HepG2 (cell line): ENCODE data around the gene COX4I1. TPM values are rescaled to one million over a fixed set of nuclear protein-coding genes. Genes with fewer than 3 reads are reported as not detected.

ENCODE experiments used
- ARID2 ChIP-seq: sonication (generic); formaldehyde crosslinking; IDR thresholded peaks from 2 replicates; pipeline ENCODE4 v1.8.1; 2022; ENCODE audit warnings: mild to moderate bottlenecking, missing genetic modification reagents, borderline replicate concordance
- EP300 ChIP-seq, 3 experiments: sonication (generic) in 1 of 3; formaldehyde crosslinking in 1 of 3; IDR thresholded peaks; 2 replicates each; pipeline versions ENCODE4 v1.5.1 to v1.6.1; 2011 to 2020; ENCODE audit warnings: low read depth in 2 of 3, low read length in 2 of 3, borderline replicate concordance in 1 of 3, improper control_type of control experiment in 1 of 3, mild to moderate bottlenecking in 1 of 3, missing genetic modification reagents in 1 of 3, moderate library complexity in 1 of 3
- HDAC2 ChIP-seq: sonication (generic); formaldehyde crosslinking; IDR thresholded peaks from 2 replicates; pipeline ENCODE4 v1.4.0; 2020; ENCODE audit warnings: missing genetic modification reagents
- JUNB ChIP-seq: sonication (generic); formaldehyde crosslinking; IDR thresholded peaks from 2 replicates; pipeline ENCODE4 v1.8.0; 2022; ENCODE audit warnings: missing genetic modification reagents, mild to moderate bottlenecking, borderline replicate concordance
- KAT8 ChIP-seq: IDR thresholded peaks from 2 replicates; pipeline ENCODE4 v1.6.1; 2016; ENCODE audit warnings: missing genetic modification reagents, missing compliant biosample characterization
- KLF9 ChIP-seq: IDR thresholded peaks from 2 replicates; pipeline ENCODE4 v1.6.1; 2016; ENCODE audit warnings: low read depth
- PRDM4 ChIP-seq: sonication (generic); formaldehyde crosslinking; IDR thresholded peaks from 2 replicates; pipeline ENCODE4 v1.9.0; 2021; ENCODE audit warnings: missing genetic modification reagents, borderline replicate concordance
- SIX1 ChIP-seq: sonication (generic); formaldehyde crosslinking; IDR thresholded peaks from 2 replicates; pipeline ENCODE4 v1.4.0; 2020; ENCODE audit warnings: missing genetic modification reagents, borderline replicate concordance
- SMAD3 ChIP-seq: sonication (generic); formaldehyde crosslinking; IDR thresholded peaks from 2 replicates; pipeline ENCODE4 v1.4.0; 2020; ENCODE audit warnings: missing genetic modification reagents
- TARDBP ChIP-seq: sonication (generic); formaldehyde crosslinking; IDR thresholded peaks from 2 replicates; pipeline ENCODE4 v1.8.0; 2022; ENCODE audit warnings: mild to moderate bottlenecking, missing genetic modification reagents
- TBX2 ChIP-seq: sonication (generic); formaldehyde crosslinking; IDR thresholded peaks from 2 replicates; pipeline ENCODE4 v1.5.0; 2020; ENCODE audit warnings: missing genetic modification reagents, mild to moderate bottlenecking, borderline replicate concordance
- ZNF138 ChIP-seq: sonication (generic); formaldehyde crosslinking; IDR thresholded peaks from 2 replicates; pipeline ENCODE4 v1.5.0; 2020; ENCODE audit warnings: mild to moderate bottlenecking, low read depth, missing genetic modification reagents
- ZNF224 ChIP-seq: sonication (generic); formaldehyde crosslinking; IDR thresholded peaks from 2 replicates; pipeline ENCODE4 v1.5.0; 2020; ENCODE audit warnings: mild to moderate bottlenecking, missing genetic modification reagents
- ZNF225 ChIP-seq: sonication (generic); formaldehyde crosslinking; IDR thresholded peaks from 2 replicates; pipeline ENCODE4 v1.4.0; 2020; ENCODE audit warnings: mild to moderate bottlenecking, missing genetic modification reagents
- ZNF331 ChIP-seq: sonication (generic); formaldehyde crosslinking; IDR thresholded peaks from 2 replicates; pipeline ENCODE4 v1.4.0; 2020; ENCODE audit warnings: missing genetic modification reagents
- ZNF337 ChIP-seq: sonication (generic); formaldehyde crosslinking; IDR thresholded peaks from 2 replicates; pipeline ENCODE4 v1.5.1; 2020; ENCODE audit warnings: missing genetic modification reagents, low read depth, mild to moderate bottlenecking, borderline replicate concordance
- ZNF589 ChIP-seq: sonication (generic); formaldehyde crosslinking; conservative IDR thresholded peaks from 2 replicates; pipeline ENCODE4 v1.8.0; 2022; ENCODE audit warnings: mild to moderate bottlenecking, moderate library complexity, missing genetic modification reagents
- ZNF629 ChIP-seq: sonication (generic); formaldehyde crosslinking; conservative IDR thresholded peaks from 2 replicates; pipeline ENCODE4 v1.5.0; 2020; ENCODE audit warnings: missing genetic modification reagents
- polyA plus RNA-seq, 8 experiments: library from polyadenylated mRNA; depleted of rRNA in 3 of 8; stranded (reverse) in 7 of 8; unstranded in 1 of 8; fragments of >200 nt; fragmentation: Illumina TruSeq in 4 of 8; extraction: Trizol in 4 of 8; gene quantifications; 2 replicates each; pipeline versions ENCODE4 v1.2.1 to v1.2.3, GENCODE V29; 2011 to 2016; ENCODE audit warnings: low read depth in 4 of 8, missing spikeins in 1 of 8, mixed read lengths in 1 of 8; ENCODE audit not compliant: insufficient read depth in 1 of 8
- total RNA-seq, 5 experiments: library from RNA; depleted of rRNA; stranded (reverse); fragments of >200 nt; fragmentation: Illumina TruSeq; extraction: Trizol; gene quantifications; 2 replicates each; pipeline ENCODE4 v1.2.3, GENCODE V29; 2016; ENCODE audit warnings: low read depth in 1 of 5
- TF ChIP-seq, protein P1 (sequence below): sonication (generic); formaldehyde crosslinking; IDR thresholded peaks from 2 replicates; pipeline ENCODE4 v1.4.0; 2020; ENCODE audit warnings: mild to moderate bottlenecking, missing genetic modification reagents
- TF ChIP-seq, protein P2 (sequence below): sonication (generic); formaldehyde crosslinking; IDR thresholded peaks from 2 replicates; pipeline ENCODE4 v1.5.0; 2020; ENCODE audit warnings: mild to moderate bottlenecking, missing genetic modification reagents

COX4I1 gene
- total and polyA plus RNA-seq, 2 of the 13 experiments (the other 11 are each of a cell fraction or from before 2014, with no cell fraction given), result 658 to 902 TPM

- TF ChIP-seq, protein P1, sequence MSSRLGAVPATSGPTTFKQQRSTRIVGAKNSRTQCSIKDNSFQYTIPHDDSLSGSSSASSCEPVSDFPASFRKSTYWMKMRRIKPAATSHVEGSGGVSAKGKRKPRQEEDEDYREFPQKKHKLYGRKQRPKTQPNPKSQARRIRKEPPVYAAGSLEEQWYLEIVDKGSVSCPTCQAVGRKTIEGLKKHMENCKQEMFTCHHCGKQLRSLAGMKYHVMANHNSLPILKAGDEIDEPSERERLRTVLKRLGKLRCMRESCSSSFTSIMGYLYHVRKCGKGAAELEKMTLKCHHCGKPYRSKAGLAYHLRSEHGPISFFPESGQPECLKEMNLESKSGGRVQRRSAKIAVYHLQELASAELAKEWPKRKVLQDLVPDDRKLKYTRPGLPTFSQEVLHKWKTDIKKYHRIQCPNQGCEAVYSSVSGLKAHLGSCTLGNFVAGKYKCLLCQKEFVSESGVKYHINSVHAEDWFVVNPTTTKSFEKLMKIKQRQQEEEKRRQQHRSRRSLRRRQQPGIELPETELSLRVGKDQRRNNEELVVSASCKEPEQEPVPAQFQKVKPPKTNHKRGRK (CRISPR knock-in tag), result no peak; the same call in 1 of the 2 replicates
- TF ChIP-seq SIX1, result peak; percentile 99
- peak; percentile 86 for TF ChIP-seq ZNF589 (CRISPR knock-in tag)
- TF ChIP-seq ZNF225 (CRISPR knock-in tag), result peak; percentile 81; the same call in 1 of the 2 replicates
- TF ChIP-seq KLF9, result no peak
- TF ChIP-seq ZNF224, result no peak; the same call in 1 of the 2 replicates
- no peak; the same call in 1 of the 2 replicates for TF ChIP-seq ZNF337 (CRISPR knock-in tag)
- TF ChIP-seq KAT8 (CRISPR knock-in tag), result peak; percentile 90
- TF ChIP-seq TARDBP, result peak; percentile 95
- peak; percentile 91 for TF ChIP-seq TBX2 (CRISPR knock-in tag)
- TF ChIP-seq, protein P2, sequence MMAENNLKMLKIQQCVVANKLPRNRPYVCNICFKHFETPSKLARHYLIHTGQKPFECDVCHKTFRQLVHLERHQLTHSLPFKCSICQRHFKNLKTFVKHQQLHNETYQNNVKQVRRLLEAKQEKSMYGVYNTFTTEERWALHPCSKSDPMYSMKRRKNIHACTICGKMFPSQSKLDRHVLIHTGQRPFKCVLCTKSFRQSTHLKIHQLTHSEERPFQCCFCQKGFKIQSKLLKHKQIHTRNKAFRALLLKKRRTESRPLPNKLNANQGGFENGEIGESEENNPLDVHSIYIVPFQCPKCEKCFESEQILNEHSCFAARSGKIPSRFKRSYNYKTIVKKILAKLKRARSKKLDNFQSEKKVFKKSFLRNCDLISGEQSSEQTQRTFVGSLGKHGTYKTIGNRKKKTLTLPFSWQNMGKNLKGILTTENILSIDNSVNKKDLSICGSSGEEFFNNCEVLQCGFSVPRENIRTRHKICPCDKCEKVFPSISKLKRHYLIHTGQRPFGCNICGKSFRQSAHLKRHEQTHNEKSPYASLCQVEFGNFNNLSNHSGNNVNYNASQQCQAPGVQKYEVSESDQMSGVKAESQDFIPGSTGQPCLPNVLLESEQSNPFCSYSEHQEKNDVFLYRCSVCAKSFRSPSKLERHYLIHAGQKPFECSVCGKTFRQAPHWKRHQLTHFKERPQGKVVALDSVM (CRISPR knock-in tag), result peak; percentile 81
- peak; percentile 66 for TF ChIP-seq ZNF138
- peak; percentile 69 for TF ChIP-seq JUNB (CRISPR knock-in tag)
- TF ChIP-seq ZNF331 (CRISPR knock-in tag), result peak; percentile 94
- peak; percentile 93 for TF ChIP-seq HDAC2 (CRISPR knock-in tag)
- peak; percentile 91; the same call in 1 of the 2 replicates for TF ChIP-seq ARID2 (CRISPR knock-in tag)
- peak; percentile 57 for TF ChIP-seq ZNF629 (CRISPR knock-in tag)
- TF ChIP-seq PRDM4 (CRISPR knock-in tag), result 0 out of 2 replicates have a peak, but pooled peaks have one; percentile 25
- TF ChIP-seq SMAD3 (CRISPR knock-in tag), result peak; percentile 70; the same call in 1 of the 2 replicates
- TF ChIP-seq EP300 (IDR thresholded peaks at IDR 0.05; ENCODE audit: low read depth in 2 of 2, low read length in 2 of 2), result peak; percentile 67 to 90; a peak in 3 of 4 replicates
- TF ChIP-seq EP300 (CRISPR knock-in tag; IDR thresholded peaks at IDR 0.05; ENCODE audit: borderline replicate concordance), result no peak; the same call in 1 of the 2 replicates
These were observed 48.4 kb downstream of the COX4I1 start (continued) for GRCh38 chr16:85847681-85848601.
